DMS 273 (cell line): ENCODE data around the gene C14orf39.
A peak's percentile ranks its signal among the peaks of the same experiment; 100 is the strongest.

ENCODE experiments used
- DNase-seq: peaks from one replicate; lab custom pipeline; 2025; ENCODE audit not compliant: unreplicated experiment; lab: John Stamatoyannopoulos, UW

C14orf39 gene, protein sequence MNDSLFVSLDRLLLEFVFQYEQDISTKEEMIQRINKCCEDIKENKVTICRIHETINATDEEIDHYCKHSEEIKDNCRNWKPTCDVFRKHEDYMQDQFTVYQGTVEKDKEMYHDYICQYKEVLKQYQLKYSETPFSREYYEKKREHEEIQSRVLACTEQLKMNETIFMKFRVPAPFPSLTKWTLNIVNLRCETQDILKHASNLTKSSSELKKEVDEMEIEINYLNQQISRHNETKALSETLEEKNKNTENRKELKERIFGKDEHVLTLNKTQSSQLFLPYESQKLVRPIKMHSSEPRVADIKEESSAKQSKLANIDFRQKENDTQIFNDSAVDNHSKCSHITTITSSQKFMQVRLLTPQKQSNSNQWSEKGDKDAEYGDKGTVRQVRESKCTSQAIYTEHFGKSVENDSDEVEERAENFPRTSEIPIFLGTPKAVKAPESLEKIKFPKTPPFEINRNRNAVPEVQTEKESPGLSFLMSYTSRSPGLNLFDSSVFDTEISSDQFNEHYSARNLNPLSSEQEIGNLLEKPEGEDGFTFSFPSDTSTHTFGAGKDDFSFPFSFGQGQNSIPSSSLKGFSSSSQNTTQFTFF

DNA sequence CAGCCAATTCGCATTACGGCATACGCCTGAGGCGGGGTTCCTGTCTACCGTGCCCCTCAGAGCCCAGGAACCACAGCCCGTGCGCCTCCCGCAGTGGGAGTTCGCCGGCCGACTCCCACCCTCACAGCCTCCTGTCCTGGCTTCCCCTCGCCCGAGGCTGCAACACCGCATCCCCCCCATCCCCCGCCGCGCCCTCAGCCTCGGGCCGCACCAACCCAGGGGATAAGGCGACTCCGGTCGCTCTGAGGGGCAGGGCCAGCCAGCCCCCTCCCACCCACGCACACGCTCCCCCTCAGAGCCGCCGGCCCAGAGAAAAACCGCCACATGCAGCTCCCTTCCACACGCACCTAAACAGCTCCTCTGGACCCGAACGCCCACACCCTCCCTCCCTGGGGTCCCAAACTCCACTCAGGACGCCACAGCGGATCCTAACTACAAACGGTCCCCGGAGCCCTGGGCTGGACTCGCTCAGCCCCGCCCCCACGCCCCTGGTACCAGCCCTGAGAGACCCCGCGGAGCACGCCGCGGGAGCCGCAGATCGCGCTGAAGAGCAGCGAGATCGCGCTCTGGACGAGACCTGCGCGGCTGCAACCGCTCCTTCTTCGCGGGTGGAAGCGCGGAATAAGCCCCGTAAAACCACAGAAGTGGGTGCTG, at the start of gene C14orf39:
TSS of gene C14orf39 (minus strand) at position 466 of the 654 bp plus-strand sequence. CDS start 985 bp downstream, outside the sequence.
- DNase-seq: no peak

- no peak for DNase-seq
These were observed 46.6 kb upstream of the C14orf39 start for GRCh38 chr14:60532442-60532841.

GRCh38 chr14:60515511-60516289, 29.8 kb upstream of the C14orf39 start:
- DNase-seq: no peak

- peak; percentile 86 for DNase-seq
These were observed 29.1 kb upstream of the C14orf39 start for GRCh38 chr14:60514741-60515491.

GRCh38 chr14:60514378-60514740, 28.5 kb upstream of the C14orf39 start:
- peak; percentile 79 for DNase-seq

DNA sequence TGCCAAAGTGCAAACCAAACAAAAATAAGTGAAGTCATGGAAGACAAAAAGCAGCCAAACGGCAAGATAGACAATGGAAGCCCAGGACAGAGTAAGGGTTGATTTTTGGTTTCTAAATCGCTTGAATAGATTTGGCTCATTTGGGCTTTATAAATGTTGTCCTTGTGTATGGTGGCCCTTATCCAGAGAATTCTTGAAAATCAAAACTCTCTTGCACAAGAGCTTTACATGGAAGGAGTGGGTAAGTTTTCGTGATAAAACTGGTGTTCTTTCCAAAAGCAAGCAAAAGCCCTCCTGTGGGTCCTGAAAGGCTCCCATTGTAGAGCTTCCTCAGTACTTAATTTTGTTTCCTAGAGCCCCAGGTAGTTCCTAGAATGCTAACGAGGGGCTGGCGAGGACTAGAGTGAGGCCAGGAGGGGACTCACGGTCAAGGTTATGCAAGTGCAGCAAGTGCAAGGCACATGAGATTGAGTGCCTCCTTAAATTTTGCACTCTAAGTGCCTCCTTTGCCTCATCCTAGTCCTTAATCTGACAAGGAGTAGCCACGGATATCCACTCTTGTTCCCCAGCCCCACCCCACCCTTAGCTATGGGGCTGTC, 27.2 kb upstream of the C14orf39 start:
- no peak for DNase-seq

DNA sequence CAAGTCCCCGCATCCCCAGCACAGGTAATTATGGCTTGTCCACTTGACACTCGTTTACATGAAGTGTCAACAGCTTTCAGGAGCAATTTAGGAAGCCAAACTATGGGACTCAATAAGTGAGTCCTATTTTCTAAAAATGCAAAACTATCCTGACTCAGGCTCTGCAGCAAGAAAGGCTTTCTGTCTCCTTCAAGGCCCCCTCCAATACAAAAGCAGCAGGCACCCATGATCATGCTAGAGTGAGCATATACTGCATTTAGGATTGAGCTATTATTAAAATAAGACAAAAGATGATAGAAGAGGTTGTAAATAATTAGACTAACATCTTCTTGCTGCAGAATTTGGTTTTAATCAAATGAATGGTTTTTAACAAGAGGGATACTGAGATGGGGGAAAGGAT, 26.3 kb upstream of the C14orf39 start:
- no peak for DNase-seq

GRCh38 chr14:60510951-60511599, 25.2 kb upstream of the C14orf39 start:
- DNase-seq: no peak

DNA sequence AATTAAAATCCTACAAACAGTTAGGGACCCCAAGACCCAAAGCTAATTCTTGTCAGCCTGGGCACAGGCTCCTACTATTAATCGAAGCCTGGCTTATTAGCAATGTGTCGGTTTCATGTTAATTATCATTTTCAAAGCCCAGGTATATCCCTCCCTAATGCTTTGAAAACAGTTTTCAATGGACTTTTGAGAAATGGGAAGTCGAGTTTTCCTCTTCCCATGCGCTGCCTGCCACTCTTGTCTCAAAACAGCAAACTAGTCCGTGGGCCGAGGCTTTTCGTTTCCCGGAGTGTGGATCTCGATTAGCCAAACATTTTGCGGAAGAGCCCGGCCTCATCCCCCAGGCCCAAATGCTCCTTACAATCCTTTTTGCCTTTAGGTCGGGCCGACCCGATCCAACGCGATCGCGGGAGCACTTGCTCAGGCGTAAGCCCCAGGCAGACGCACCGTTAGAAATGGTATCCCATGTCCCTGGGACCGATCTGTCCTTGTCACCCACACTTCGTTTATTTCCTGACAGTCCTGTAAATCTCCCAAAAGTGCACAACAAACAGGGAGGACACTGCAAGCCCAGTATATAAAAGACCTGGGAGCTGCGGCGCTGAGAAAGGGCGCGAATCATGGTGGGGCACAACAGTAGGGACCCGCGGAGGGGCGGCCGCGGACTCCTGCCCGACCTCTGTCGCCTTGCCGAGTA, 24.5 kb upstream of the C14orf39 start:
- DNase-seq: no peak

- DNase-seq: peak; percentile 73
These were observed 23.8 kb upstream of the C14orf39 start for GRCh38 chr14:60509438-60510253.

DNA sequence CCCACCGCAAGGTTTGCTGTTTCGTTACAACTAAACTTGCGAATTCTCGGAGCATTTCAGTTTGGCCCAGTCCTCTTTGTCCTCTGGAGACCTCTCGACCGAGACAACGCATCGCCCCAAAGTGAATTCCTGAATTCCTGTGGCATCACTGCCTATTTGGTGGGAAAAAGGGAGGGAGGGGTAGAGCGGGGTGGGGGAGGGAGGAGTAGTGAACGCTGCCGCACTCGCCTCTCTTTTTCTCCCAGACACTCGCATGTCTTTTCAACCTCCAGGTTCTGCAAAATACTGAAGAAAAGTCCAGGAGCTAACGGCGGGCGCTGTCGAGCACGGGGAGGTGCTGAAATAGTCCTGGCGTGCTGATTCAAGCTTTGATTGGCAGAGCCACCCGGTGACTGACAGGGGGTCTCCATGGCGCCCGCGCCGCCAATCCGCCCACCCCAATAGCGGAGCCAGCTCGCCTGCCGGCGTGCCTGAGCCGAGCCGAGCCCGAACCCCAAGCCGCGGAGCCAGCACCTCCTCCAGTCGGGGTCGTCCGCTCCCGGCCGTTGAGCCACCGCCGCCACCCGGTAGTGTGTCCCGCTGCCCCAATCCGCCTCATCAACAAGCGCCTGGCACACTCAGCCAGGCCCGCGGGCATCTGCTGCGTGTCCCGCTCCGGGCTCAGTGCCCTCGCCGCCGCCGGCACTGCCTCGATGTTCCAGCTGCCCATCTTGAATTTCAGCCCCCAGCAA, 23.0 kb upstream of the C14orf39 start, which contains the start of gene SIX6:
TSS of gene SIX6 (plus strand) at position 440 of the 731 bp plus-strand sequence. CDS start at position 693, 253 bp downstream.
- DNase-seq: peak; percentile 92

DNA sequence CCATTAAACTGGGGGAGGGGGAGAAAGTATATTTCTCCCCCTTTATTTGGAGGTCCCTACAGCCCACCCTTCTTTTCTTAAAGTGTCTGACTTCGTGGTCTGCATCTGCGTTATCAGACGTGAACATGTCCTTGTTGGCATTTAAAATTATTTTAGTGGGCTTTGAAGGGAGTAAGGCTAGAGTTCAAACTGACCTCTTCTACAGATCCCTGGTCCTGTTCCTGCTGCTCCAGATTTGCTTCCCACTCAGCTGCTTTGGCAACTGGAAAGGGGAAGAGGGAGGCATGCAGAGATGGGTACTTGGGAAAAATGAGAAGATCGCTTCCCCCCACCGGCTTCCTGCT, 22.5 kb upstream of the C14orf39 start:
- DNase-seq: no peak

- DNase-seq: no peak
These were observed 21.3 kb upstream of the C14orf39 start for GRCh38 chr14:60506985-60507829.

- no peak for DNase-seq
These were observed 20.7 kb upstream of the C14orf39 start for GRCh38 chr14:60506462-60506984.

DNA sequence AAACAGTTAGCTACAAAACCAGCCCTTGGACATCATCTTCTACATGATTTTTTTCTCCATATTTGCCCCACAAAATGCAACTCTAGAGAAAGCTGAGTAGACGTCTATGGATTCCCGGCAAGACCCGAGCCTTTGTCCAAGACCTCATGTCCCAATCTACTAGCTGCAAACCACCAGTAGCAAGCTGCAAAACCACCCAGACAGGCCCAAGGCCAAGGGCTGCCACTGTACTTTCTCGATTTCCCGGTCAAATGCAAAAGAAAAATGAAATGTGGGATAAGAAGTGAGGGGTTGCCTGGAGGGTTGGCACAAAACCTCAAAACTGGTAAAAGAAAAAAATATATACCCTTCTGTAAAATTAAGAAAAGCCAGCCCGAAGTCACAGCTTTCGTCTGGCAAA, 20.1 kb upstream of the C14orf39 start:
- no peak for DNase-seq

- DNase-seq: no peak
These were observed 19.6 kb upstream of the C14orf39 start for GRCh38 chr14:60505448-60505847.
